IPS-20b (cell line): ENCODE measurements around the gene FBLN1.

Experiments
- H3K27ac ChIP-seq: one replicate; pipeline ENCODE4 v1.5.1; 2013; ENCODE audit warnings: low read length
- H3K27me3 ChIP-seq: 2 replicates; pipeline ENCODE4 v1.6.1; 2013; ENCODE audit warnings: mild to moderate bottlenecking, low read length, inconsistent platforms; ENCODE audit not compliant: insufficient read depth
- H3K36me3 ChIP-seq: 2 replicates; pipeline ENCODE4 v1.6.1; 2013; ENCODE audit warnings: low read depth, mild to moderate bottlenecking, inconsistent platforms, low read length, moderate library complexity; ENCODE audit not compliant: insufficient read depth
- H3K4me1 ChIP-seq: 2 replicates; pipeline ENCODE4 v1.6.1; 2013; ENCODE audit warnings: mild to moderate bottlenecking, control low read depth, inconsistent platforms, low read length, moderate library complexity; ENCODE audit not compliant: insufficient read depth
- H3K4me3 ChIP-seq: 2 replicates; pipeline ENCODE4 v1.5.1; 2013; ENCODE audit warnings: mild to moderate bottlenecking, low read length, inconsistent platforms
- H3K9ac ChIP-seq: 2 replicates; pipeline ENCODE4 v1.6.1; 2013; ENCODE audit warnings: low read depth, mild to moderate bottlenecking, inconsistent platforms, low read length, moderate library complexity
- H3K9me3 ChIP-seq: 2 replicates; pipeline ENCODE4 v1.6.1; 2013; ENCODE audit warnings: mild to moderate bottlenecking, low read depth, low read length, inconsistent platforms; ENCODE audit not compliant: insufficient read depth

The FBLN1 gene

GRCh38 chr22:45565973-45566372 is 63.3 kb downstream of the FBLN1 start:
- Histone ChIP-seq H3K4me1 (no peaks in the 10 kb centered on the region), H3K27ac (no peak overlapping the region), H3K27me3 (no peaks in the 10 kb centered on the region), H3K9me3 (peaks cover 5% of the 10 kb centered on the region; the same call in 1 of the 2 replicates), H3K4me3 (no peak overlapping the region), H3K36me3 (peaks cover 7% of the 10 kb centered on the region), H3K9ac (no peak overlapping the region)

- H3K4me3 ChIP-seq: no peak overlapping the region
- peaks cover 11% of the 10 kb centered on the region for H3K9me3 ChIP-seq
- H3K27me3 ChIP-seq: no peaks in the 10 kb centered on the region
- H3K9ac ChIP-seq: no peak overlapping the region
- H3K36me3 ChIP-seq: peaks cover 2% of the 10 kb centered on the region
- H3K27ac ChIP-seq: no peak overlapping the region
- no peaks in the 10 kb centered on the region for H3K4me1 ChIP-seq
Measured at GRCh38 chr22:45568213-45568612, 65.5 kb downstream of the FBLN1 start.

GRCh38 chr22:45571089-45571488 is 68.4 kb downstream of the FBLN1 start:
- Histone ChIP-seq H3K9me3 (peaks cover 11% of the 10 kb centered on the region), H3K27ac (no peak overlapping the region), H3K36me3 (no peaks in the 10 kb centered on the region), H3K4me1 (no peaks in the 10 kb centered on the region), H3K9ac (no peak overlapping the region), H3K4me3 (no peak overlapping the region), H3K27me3 (no peaks in the 10 kb centered on the region)

GRCh38 chr22:45572444-45572843 is 69.8 kb downstream of the FBLN1 start:
- Histone ChIP-seq H3K9ac (no peak overlapping the region), H3K9me3 (peaks cover 11% of the 10 kb centered on the region), H3K4me3 (no peak overlapping the region), H3K4me1 (no peaks in the 10 kb centered on the region), H3K36me3 (no peaks in the 10 kb centered on the region), H3K27me3 (no peaks in the 10 kb centered on the region), H3K27ac (no peak overlapping the region)

DNA sequence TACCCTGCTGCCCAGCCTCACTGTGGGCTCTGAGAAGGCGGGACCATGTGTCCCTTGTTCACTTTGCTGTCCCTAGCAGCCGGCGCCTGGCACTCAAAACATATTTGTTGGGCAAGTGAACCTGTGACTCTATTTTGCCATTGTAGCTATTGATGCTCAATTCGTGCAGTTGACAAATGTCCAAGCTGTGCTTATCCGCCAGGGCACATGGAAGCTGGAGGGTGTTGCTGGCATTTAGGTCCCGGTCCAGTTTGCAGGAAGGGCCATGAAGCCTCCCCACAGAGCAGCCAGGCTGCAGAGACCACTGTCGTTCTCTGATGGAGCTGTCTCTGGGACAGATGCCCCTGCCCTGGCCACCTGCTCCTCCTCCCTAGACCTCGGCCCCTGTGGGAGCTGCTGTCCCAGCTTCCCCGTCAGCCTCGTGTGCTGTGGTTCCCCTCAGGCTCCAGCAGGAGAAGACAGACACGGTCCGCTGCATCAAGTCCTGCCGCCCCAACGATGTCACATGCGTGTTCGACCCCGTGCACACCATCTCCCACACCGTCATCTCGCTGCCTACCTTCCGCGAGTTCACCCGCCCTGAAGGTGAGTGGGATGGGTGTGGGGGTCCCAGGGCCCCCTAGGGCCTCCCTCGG is 71.5 kb downstream of the FBLN1 start:
- H3K4me3 ChIP-seq: no peak overlapping the region
- H3K4me1 ChIP-seq: no peaks in the 10 kb centered on the region
- H3K9me3 ChIP-seq: peaks cover 11% of the 10 kb centered on the region
- H3K9ac ChIP-seq: no peak overlapping the region
- H3K36me3 ChIP-seq: no peaks in the 10 kb centered on the region
- H3K27me3 ChIP-seq: no peaks in the 10 kb centered on the region
- H3K27ac ChIP-seq: no peak overlapping the region

- Histone ChIP-seq H3K4me1 (no peaks in the 10 kb centered on the region), H3K9me3 (peaks cover 11% of the 10 kb centered on the region), H3K27me3 (no peaks in the 10 kb centered on the region), H3K36me3 (no peaks in the 10 kb centered on the region), H3K4me3 (no peak overlapping the region), H3K27ac (no peak overlapping the region), H3K9ac (no peak overlapping the region)
Measured at GRCh38 chr22:45575173-45575572, 72.5 kb downstream of the FBLN1 start.

DNA sequence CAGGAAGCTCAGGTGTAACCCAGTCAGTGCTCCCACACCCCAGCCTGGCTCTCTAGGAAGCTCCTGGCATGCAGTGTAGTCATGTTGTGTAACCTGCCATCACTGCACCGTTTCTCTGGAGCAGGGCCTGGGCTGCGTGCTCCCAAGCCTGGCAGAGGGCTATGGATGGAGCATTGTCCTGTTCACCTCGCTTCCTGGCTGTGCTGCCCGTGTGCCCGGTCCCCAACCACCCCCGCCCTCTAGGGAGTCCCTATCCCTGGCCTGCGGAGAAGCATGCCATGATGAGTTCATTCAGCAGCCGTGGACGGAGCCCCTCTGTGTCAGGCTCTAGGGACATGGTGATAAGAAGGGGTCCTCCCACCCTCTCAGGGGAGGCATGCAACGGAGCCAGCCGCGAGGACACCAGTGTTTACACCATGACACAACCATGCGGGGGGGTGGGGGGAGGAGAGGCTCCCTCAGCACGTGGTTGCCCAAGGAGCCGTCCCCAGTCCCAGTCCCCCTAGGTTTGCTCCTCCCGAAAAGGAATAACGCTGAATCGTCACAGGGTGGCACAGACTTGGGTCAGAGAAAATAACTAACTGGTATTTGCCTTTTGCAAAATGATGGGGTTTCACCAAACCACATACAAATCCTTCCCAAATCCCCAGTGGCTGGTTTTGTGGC is 73.1 kb downstream of the FBLN1 start:
- Histone ChIP-seq H3K4me3 (no peak overlapping the region), H3K27ac (no peak overlapping the region), H3K36me3 (no peaks in the 10 kb centered on the region), H3K9me3 (peaks cover 7% of the 10 kb centered on the region; the same call in 1 of the 2 replicates), H3K9ac (no peak overlapping the region), H3K27me3 (no peaks in the 10 kb centered on the region), H3K4me1 (no peaks in the 10 kb centered on the region)

GRCh38 chr22:45576273-45576625 is 73.6 kb downstream of the FBLN1 start:
- H3K4me1 ChIP-seq: no peaks in the 10 kb centered on the region
- H3K27ac ChIP-seq: no peak overlapping the region
- no peak overlapping the region for H3K4me3 ChIP-seq
- peaks cover 4% of the 10 kb centered on the region; the same call in 1 of the 2 replicates for H3K9me3 ChIP-seq
- no peaks in the 10 kb centered on the region for H3K27me3 ChIP-seq
- no peak overlapping the region for H3K9ac ChIP-seq
- H3K36me3 ChIP-seq: no peaks in the 10 kb centered on the region

GRCh38 chr22:45576730-45577464 is 74.2 kb downstream of the FBLN1 start:
- no peak overlapping the region for H3K4me3 ChIP-seq
- H3K36me3 ChIP-seq: no peaks in the 10 kb centered on the region
- no peaks in the 10 kb centered on the region for H3K4me1 ChIP-seq
- H3K9ac ChIP-seq: no peak overlapping the region
- H3K27me3 ChIP-seq: no peaks in the 10 kb centered on the region
- no peak overlapping the region for H3K27ac ChIP-seq
- H3K9me3 ChIP-seq: no peaks in the 10 kb centered on the region

DNA sequence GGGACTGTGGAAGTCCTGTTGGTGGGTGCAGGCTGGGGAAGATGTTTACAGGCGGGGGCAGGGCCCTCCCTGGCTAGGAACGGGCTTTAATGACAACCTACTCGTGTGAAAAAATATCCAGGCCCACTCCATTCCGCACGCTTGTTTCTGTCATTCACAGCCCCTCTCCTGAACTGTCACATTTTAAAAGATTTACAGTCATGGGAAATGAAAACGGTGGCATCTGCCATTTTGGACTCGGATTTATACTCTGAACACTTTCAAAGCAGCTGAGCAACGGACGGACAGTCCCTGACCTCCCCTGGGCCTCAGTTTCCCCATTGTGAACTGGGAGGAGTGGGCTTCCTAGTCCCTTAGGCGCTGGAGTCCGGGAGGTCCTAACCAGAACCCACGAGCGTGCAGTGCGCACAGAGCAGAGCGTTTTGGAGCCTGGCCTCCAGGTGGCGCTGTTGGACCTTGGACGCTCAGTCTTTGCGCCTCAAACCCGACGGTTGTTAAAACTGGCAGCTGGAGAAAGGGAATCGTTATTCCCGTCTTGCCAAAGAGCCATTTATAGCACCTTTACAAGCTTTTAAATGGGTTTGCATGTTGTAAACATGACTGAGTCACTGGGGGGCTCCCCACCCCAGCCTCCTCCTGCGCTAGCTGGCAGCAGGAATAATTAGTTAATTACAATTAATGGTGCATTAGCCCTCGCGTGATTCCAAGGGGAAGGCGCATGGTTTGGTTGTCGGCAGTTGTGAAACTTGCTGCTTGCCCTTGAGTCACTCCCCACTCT is 75.3 kb downstream of the FBLN1 start:
- no peaks in the 10 kb centered on the region for H3K9me3 ChIP-seq
- H3K9ac ChIP-seq: no peak overlapping the region
- H3K36me3 ChIP-seq: no peaks in the 10 kb centered on the region
- no peaks in the 10 kb centered on the region for H3K27me3 ChIP-seq
- no peak overlapping the region for H3K27ac ChIP-seq
- no peaks in the 10 kb centered on the region for H3K4me1 ChIP-seq
- H3K4me3 ChIP-seq: no peak overlapping the region

DNA sequence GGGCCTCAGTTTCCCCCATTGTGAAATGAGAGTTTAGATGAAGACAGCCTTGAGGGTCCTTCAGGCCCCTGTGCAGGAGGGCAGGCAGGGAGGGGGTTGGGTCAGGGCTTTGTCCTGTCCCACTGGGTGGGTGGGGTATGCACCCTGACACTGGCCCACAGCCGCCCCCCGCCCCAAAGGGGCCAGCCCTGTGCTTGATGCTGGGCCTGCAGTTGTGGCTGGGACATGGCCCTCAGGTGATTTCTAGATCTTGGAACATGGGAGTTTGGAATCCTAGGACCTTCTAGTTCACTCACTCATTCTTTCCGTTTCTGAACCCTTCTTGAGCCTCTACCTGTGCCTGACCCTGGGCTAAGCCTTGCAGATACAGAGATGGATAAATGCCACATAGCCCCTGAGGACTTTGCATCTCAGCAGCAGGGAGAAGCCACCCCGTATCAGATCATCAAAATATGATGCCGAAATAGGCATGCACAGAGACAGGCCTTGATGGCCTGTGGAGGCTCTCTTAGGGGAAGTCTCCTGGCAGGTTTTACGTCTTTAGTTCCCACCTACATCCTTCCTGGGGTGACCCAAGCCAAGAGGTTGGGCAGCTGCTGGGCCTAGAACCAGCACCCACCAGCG is 76.0 kb downstream of the FBLN1 start:
- Histone ChIP-seq H3K4me1 (no peaks in the 10 kb centered on the region), H3K27me3 (no peaks in the 10 kb centered on the region), H3K36me3 (no peaks in the 10 kb centered on the region), H3K4me3 (no peak overlapping the region), H3K9me3 (no peaks in the 10 kb centered on the region), H3K27ac (no peak overlapping the region), H3K9ac (no peak overlapping the region)
